HL-60 (cell line): Measurements from ENCODE around the gene EFR3B.
"Not testable (repeated sequence)": the region's sequence is repeated elsewhere in the genome, so short reads cannot be mapped to it uniquely, and the experiment has no call there.

Experiments
- DNase-seq, 2 experiments: peaks; one replicate each; pipeline ENCODE4 v3.0.0-alpha.2; 2010 to 2020; ENCODE audit warnings: low read depth in 1 of 2, low spot score in 1 of 2
- H3K27ac ChIP-seq: fragments of 250-450 bp; sonication (Bioruptor Pico); replicated peaks from 2 replicates; pipeline ENCODE4 v1.5.1; 2020; ENCODE audit warnings: mild to moderate bottlenecking, moderate library complexity
- H3K27me3 ChIP-seq: fragments of 250-450 bp; sonication (Bioruptor Pico); 2 replicates; pipeline ENCODE4 v1.5.1; 2021; ENCODE audit warnings: mild to moderate bottlenecking, moderate library complexity; ENCODE audit not compliant: insufficient read depth, poor library complexity, severe bottlenecking
- H3K4me3 ChIP-seq: replicated peaks from 2 replicates; pipeline ENCODE4 v1.5.1; 2011; ENCODE audit warnings: mild to moderate bottlenecking, control low read depth, low read length; ENCODE audit not compliant: insufficient read depth
- CTCF ChIP-seq: IDR thresholded peaks from one replicate; pipeline ENCODE4 v1.5.1; 2011; ENCODE audit warnings: low read length, control low read depth, inconsistent platforms; ENCODE audit not compliant: insufficient read depth
- GABPA ChIP-seq: IDR thresholded peaks from 2 replicates; pipeline ENCODE4 v1.6.1; 2012; ENCODE audit warnings: low read depth
- POLR2AphosphoS5 ChIP-seq: IDR thresholded peaks from 2 replicates; pipeline ENCODE4 v1.6.1; 2012; ENCODE audit warnings: low read depth
- REST ChIP-seq: IDR thresholded peaks from 2 replicates; pipeline ENCODE4 v1.6.1; 2012; ENCODE audit warnings: low read depth; ENCODE audit not compliant: insufficient replicate concordance
- SPI1 ChIP-seq: IDR thresholded peaks from 2 replicates; pipeline ENCODE4 v1.6.1; 2012; ENCODE audit warnings: low read depth, mild to moderate bottlenecking, borderline replicate concordance

The EFR3B gene

GRCh38 chr2:25009954-25010353, 31.9 kb upstream of the EFR3B start:
- peak in 1 of 2 experiments; percentile 2 for DNase-seq
- Histone ChIP-seq H3K4me3 (no peak overlapping the region), H3K27me3 (no peaks in the 10 kb centered on the region), H3K27ac (no peak overlapping the region)
- TF ChIP-seq SPI1 (peak; percentile 58; the same call in 1 of the 2 replicates), POLR2AphosphoS5 (no peak)

- H3K27me3 ChIP-seq, DNase-seq, H3K27ac ChIP-seq, H3K4me3 ChIP-seq: not testable (repeated sequence)
Observed at GRCh38 chr2:25011342-25011741, 30.5 kb upstream of the EFR3B start.

GRCh38 chr2:25014631-25015030, 27.2 kb upstream of the EFR3B start:
- H3K4me3 ChIP-seq: no peak overlapping the region
- DNase-seq: no peak
- no peak for TF ChIP-seq GABPA
- no peak for TF ChIP-seq CTCF
- no peak for TF ChIP-seq POLR2AphosphoS5
- no peak for TF ChIP-seq REST
- no peak for TF ChIP-seq SPI1
- no peaks in the 10 kb centered on the region for H3K27me3 ChIP-seq
- no peak overlapping the region for H3K27ac ChIP-seq

- Histone ChIP-seq H3K27ac (no peak overlapping the region), H3K27me3 (no peaks in the 10 kb centered on the region), H3K4me3 (no peak overlapping the region)
- no peak for TF ChIP-seq CTCF
- no peak for DNase-seq
Observed at GRCh38 chr2:25018681-25019080, 23.2 kb upstream of the EFR3B start.

- no peak for DNase-seq
- TF ChIP-seq CTCF (no peak), REST (no peak), SPI1 (no peak), POLR2AphosphoS5 (no peak), GABPA (no peak)
- H3K27me3 ChIP-seq: no peaks in the 10 kb centered on the region
- H3K27ac ChIP-seq: no peak overlapping the region
- H3K4me3 ChIP-seq: no peak overlapping the region
Observed at GRCh38 chr2:25021791-25022362, 20.0 kb upstream of the EFR3B start.
